SU-DHL-6 (cell line): ENCODE measurements around the gene GALNT10.

Experiments
- H2AFZ ChIP-seq: fragments of 200-600 bp; sonication (generic); 2 replicates; pipeline ENCODE4 v1.6.1; 2014; ENCODE audit warnings: low read depth, mild to moderate bottlenecking, moderate library complexity, mixed read lengths, antibody characterized with exemption, low read length; ENCODE audit not compliant: severe bottlenecking
- H3F3A ChIP-seq: fragments of 200-600 bp; shearing (Covaris generic); 2 replicates; pipeline ENCODE4 v1.6.0; 2016; ENCODE audit warnings: antibody characterized with exemption, mild to moderate bottlenecking; ENCODE audit not compliant: insufficient read depth
- H3K27ac ChIP-seq: fragments of 200-600 bp; sonication (generic); 2 replicates; pipeline ENCODE4 v1.5.1; 2016; ENCODE audit warnings: low read depth, mild to moderate bottlenecking, low read length, moderate library complexity, mixed read lengths
- H3K27me3 ChIP-seq: fragments of 200-600 bp; sonication (generic), shearing (Covaris generic); 2 replicates; pipeline ENCODE4 v1.6.0; 2014; ENCODE audit warnings: mild to moderate bottlenecking, low read length
- H3K36me3 ChIP-seq: fragments of 200-600 bp; sonication (generic); 2 replicates; pipeline ENCODE4 v1.6.1; 2014; ENCODE audit warnings: mild to moderate bottlenecking, low read length, mixed read lengths
- H3K4me2 ChIP-seq: fragments of 300-600, 200-600 bp; shearing (Covaris generic), sonication (generic); 2 replicates; pipeline ENCODE4 v1.6.0; 2014; ENCODE audit warnings: low read length, low read depth, mild to moderate bottlenecking; ENCODE audit not compliant: poor library complexity, severe bottlenecking
- H3K4me3 ChIP-seq: fragments of 200-600 bp; sonication (generic); 2 replicates; pipeline ENCODE4 v1.5.1; 2014; ENCODE audit warnings: antibody characterized with exemption, low read length, mild to moderate bottlenecking, mixed read lengths; ENCODE audit not compliant: insufficient read depth, poor library complexity, severe bottlenecking
- H3K79me2 ChIP-seq: fragments of 200-600 bp; sonication (generic); 2 replicates; pipeline ENCODE4 v1.6.1; 2014; ENCODE audit warnings: mild to moderate bottlenecking, low read length, moderate library complexity; ENCODE audit not compliant: insufficient read depth
- H3K9ac ChIP-seq: fragments of 200-600 bp; sonication (generic); 2 replicates; pipeline ENCODE4 v1.7.0; 2014; ENCODE audit warnings: mild to moderate bottlenecking, low read length
- H3K9me2 ChIP-seq: fragments of 200-600 bp; sonication (generic); replicated peaks from 2 replicates; pipeline ENCODE4 v1.6.1; 2014; ENCODE audit warnings: low read length; ENCODE audit not compliant: insufficient read depth
- H3K9me3 ChIP-seq: fragments of 200-600 bp; sonication (generic); 2 replicates; pipeline ENCODE4 v1.6.1; 2014; ENCODE audit warnings: low read length, mixed read lengths; ENCODE audit not compliant: insufficient read depth
- H4K20me1 ChIP-seq: fragments of 200-600 bp; sonication (generic); 2 replicates; pipeline ENCODE4 v1.6.1; 2014; ENCODE audit warnings: low read depth, mild to moderate bottlenecking, antibody characterized with exemption, low read length, moderate library complexity, mixed read lengths
- EZH2phosphoT487 ChIP-seq: fragments of 200-600 bp; sonication (generic), shearing (Covaris generic); conservative IDR thresholded peaks from 2 replicates; pipeline ENCODE4 v1.6.1; 2018; ENCODE audit warnings: mild to moderate bottlenecking, antibody characterized with exemption, low read length, moderate library complexity, mixed read lengths
- TF ChIP-seq, protein P1 (sequence below): fragments of 200-600 bp; sonication (generic); IDR thresholded peaks from one replicate; pipeline ENCODE4 v1.5.1; 2017; ENCODE audit warnings: antibody characterized with exemption, mild to moderate bottlenecking, low read length, moderate library complexity; ENCODE audit not compliant: insufficient read depth, poor library complexity, severe bottlenecking

GALNT10 gene

DNA sequence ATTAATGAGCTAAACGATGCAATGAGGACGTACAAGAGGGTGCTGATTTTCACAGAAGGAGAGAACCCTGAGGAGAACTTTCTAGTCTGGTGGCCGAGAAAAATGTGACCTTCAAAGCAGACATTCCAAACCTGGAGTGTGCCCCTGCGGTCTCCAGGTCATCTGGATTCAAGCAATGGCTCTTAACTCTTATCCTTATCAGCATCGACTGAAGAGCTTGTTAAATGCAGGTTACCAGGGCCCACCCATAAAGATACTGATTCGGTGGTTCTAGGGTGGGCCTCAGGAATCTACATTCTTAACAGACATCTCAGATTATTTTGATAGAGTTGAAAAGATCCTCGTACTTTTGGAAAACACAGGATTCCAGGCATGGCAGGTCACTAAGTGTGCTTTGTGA, 151.7 kb downstream of the GALNT10 start:
- H3K27me3 ChIP-seq: no peaks in the 10 kb centered on the region

DNA sequence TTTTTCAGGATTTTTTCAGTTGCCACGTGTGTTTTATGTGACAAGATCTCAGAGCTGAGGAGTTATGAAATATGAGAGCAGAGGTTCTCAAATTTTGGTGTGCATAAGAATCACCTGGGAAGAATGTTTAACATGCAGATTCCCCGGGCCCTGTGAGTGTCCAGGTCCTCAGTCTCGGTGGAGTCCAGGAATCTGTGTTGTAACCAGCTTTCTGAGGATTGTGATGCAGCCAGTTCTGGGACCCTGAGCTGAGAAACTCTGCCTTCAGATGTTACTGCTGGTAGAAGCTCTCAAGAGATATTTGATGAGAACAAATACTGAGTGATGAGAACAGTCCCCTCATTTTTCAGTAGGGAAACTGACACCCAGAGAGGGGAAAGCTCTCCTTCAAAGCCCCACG, 152.4 kb downstream of the GALNT10 start:
- no peaks in the 10 kb centered on the region for H3F3A ChIP-seq
- no peak overlapping the region for H2AFZ ChIP-seq
- H3K27me3 ChIP-seq: no peaks in the 10 kb centered on the region
- no peak for TF ChIP-seq EZH2phosphoT487
- TF ChIP-seq, protein P1, sequence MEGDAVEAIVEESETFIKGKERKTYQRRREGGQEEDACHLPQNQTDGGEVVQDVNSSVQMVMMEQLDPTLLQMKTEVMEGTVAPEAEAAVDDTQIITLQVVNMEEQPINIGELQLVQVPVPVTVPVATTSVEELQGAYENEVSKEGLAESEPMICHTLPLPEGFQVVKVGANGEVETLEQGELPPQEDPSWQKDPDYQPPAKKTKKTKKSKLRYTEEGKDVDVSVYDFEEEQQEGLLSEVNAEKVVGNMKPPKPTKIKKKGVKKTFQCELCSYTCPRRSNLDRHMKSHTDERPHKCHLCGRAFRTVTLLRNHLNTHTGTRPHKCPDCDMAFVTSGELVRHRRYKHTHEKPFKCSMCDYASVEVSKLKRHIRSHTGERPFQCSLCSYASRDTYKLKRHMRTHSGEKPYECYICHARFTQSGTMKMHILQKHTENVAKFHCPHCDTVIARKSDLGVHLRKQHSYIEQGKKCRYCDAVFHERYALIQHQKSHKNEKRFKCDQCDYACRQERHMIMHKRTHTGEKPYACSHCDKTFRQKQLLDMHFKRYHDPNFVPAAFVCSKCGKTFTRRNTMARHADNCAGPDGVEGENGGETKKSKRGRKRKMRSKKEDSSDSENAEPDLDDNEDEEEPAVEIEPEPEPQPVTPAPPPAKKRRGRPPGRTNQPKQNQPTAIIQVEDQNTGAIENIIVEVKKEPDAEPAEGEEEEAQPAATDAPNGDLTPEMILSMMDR: no peak
- H3K4me3 ChIP-seq: no peak overlapping the region
- no peak overlapping the region for H3K9ac ChIP-seq
- H3K79me2 ChIP-seq: no peaks in the 10 kb centered on the region
- no peaks in the 10 kb centered on the region for H3K36me3 ChIP-seq
- H3K9me3 ChIP-seq: no peaks in the 10 kb centered on the region
- H3K9me2 ChIP-seq: no peaks in the 10 kb centered on the region
- H3K4me2 ChIP-seq: no peak overlapping the region
- no peaks in the 10 kb centered on the region for H4K20me1 ChIP-seq
- no peak overlapping the region for H3K27ac ChIP-seq

More for the DNA sequence above, 151.7 kb downstream of the GALNT10 start:
- H3K27ac ChIP-seq: no peak overlapping the region
- no peak overlapping the region for H3K9ac ChIP-seq
- no peak overlapping the region for H3K4me2 ChIP-seq
- H4K20me1 ChIP-seq: no peaks in the 10 kb centered on the region
- no peak for TF ChIP-seq EZH2phosphoT487
- TF ChIP-seq, protein P1: no peak
- no peaks in the 10 kb centered on the region for H3F3A ChIP-seq
- H2AFZ ChIP-seq: no peak overlapping the region
- H3K36me3 ChIP-seq: no peaks in the 10 kb centered on the region
- no peaks in the 10 kb centered on the region for H3K9me3 ChIP-seq
- H3K79me2 ChIP-seq: no peaks in the 10 kb centered on the region
- no peaks in the 10 kb centered on the region for H3K9me2 ChIP-seq
- no peak overlapping the region for H3K4me3 ChIP-seq

DNA sequence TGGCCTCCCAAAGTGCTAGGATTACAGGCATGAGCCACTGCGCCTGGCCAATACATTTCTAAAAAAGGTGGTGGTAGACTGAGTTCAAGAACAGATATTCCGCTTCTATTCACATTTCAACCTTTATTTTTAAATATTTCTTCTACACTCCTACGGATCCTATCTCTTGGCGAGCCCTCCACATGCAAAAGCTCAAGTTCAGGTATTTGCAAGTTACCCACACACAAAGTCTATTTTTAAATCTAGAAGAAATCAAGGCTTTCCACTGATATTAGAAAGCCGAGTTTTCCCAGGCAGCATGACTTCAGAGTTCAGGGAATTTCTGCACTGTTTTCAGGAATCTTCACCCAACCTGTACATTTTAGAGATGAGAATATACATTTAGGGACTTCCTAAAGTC, 153.9 kb downstream of the GALNT10 start:
- Histone ChIP-seq H3K9me2 (no peaks in the 10 kb centered on the region), H3K36me3 (no peaks in the 10 kb centered on the region), H3K9me3 (no peaks in the 10 kb centered on the region), H3K4me3 (no peak overlapping the region), H3K79me2 (no peaks in the 10 kb centered on the region), H3K4me2 (no peak overlapping the region), H3K27ac (no peak overlapping the region), H3K9ac (no peak overlapping the region), H3F3A (no peaks in the 10 kb centered on the region), H4K20me1 (no peaks in the 10 kb centered on the region), H3K27me3 (no peaks in the 10 kb centered on the region), H2AFZ (no peak overlapping the region)
- TF ChIP-seq EZH2phosphoT487: no peak
- TF ChIP-seq, protein P1: no peak
